ENCODE measurements around the gene LIN7B. TPM values are rescaled to one million over a fixed set of nuclear protein-coding genes. Genes with fewer than 3 reads are reported as not detected.
A peak's percentile ranks its signal among the peaks of the same experiment; 100 is the strongest.

The LIN7B gene
- total and polyA plus RNA-seq, 9 of the 15 experiments (the other 6 are each of a cell fraction or from before 2014, with no cell fraction given): 0.89 to 15.7 (median 4.0) TPM

GRCh38 chr19:49157445-49158224 is 43.5 kb downstream of the LIN7B start, which contains the start of gene TRPM4 (continued):
- TF ChIP-seq ASH1L (IDR thresholded peaks at IDR 0.05; ENCODE audit: borderline replicate concordance, low read depth, partially characterized antibody) (no peak), ZBTB11 (CRISPR knock-in tag; IDR thresholded peaks at IDR 0.05) (0 out of 6 replicates have a peak, but pooled peaks of 1 of the 3 experiments have one; percentile 31), TFAP4 (CRISPR knock-in tag; IDR thresholded peaks at IDR 0.05; ENCODE audit: borderline replicate concordance) (peak; percentile 68; the same call in 1 of the 2 replicates), FOXA3 (CRISPR knock-in tag; conservative IDR thresholded peaks at IDR 0.05 in 1 of 2, IDR thresholded peaks at IDR 0.05 in 1 of 2) (no peak), HNRNPLL (IDR thresholded peaks at IDR 0.05; ENCODE audit: low read depth, low read length, poor library complexity, severe bottlenecking) (peak; percentile 52), SMARCB1 (IDR thresholded peaks at IDR 0.05; ENCODE audit: insufficient read length, low read depth) (no peak), BCLAF1 (IDR thresholded peaks at IDR 0.05; ENCODE audit: borderline replicate concordance in 1 of 2, control insufficient read depth in 1 of 2, low read depth in 2 of 2, low read length in 1 of 2) (no peak), ARID3A (IDR thresholded peaks at IDR 0.05; ENCODE audit: borderline replicate concordance, low read depth, low read length) (no peak), ZNF24 (IDR thresholded peaks at IDR 0.05) (peak; percentile 27), MCM3 (IDR thresholded peaks at IDR 0.05) (no peak), E2F5 (CRISPR knock-in tag; IDR thresholded peaks at IDR 0.05) (no peak), TRIM24 (IDR thresholded peaks at IDR 0.05) (peak in 1 of 2 experiments; percentile 49; a peak in 2 of 4 replicates), USF1 (CRISPR knock-in tag; IDR thresholded peaks at IDR 0.05) (no peak)
